Naive thymus-derived CD8-positive, alpha-beta T cell (primary cell): Measurements from ENCODE around the gene EDN1. TPM values are rescaled to one million over a fixed set of nuclear protein-coding genes. Genes with fewer than 3 reads are reported as not detected.

Experiments
- ATAC-seq, 2 donors: fragments of 150-1000 bp; cut with Tn5 transposase in 1 of 2; sonication (Bioruptor Pico), chemical (Tn5 transposase) in 1 of 2; 1 replicate in 1 of 2; 2 replicates in 1 of 2; pipeline ENCODE4 v1.10.0; 2021; ENCODE audit warnings: mild to moderate bottlenecking in 2 of 2, moderate library complexity in 2 of 2
- POLR2A ChIA-PET: fragments of 350-600 bp; sonication (Branson Sonifier 250); formaldehyde crosslinking; loops from one replicate; lab custom pipeline; 2021; ENCODE audit warnings: antibody characterized with exemption; lab: Charles Lee
- DNase-seq, 10 donors: peaks; one replicate each; pipeline versions ENCODE4 v3.0.0 to v3.0.0-alpha.2; 2020 to 2022
- H3K27ac Mint-ChIP-seq, 10 donors: one replicate each; pipeline ENCODE4 v1.8.0; 2020 to 2022; ENCODE audit warnings: mild to moderate bottlenecking in 10 of 10, mixed read lengths in 10 of 10, moderate library complexity in 4 of 10, inconsistent platforms in 1 of 10
- H3K27me3 Mint-ChIP-seq, 5 donors: one replicate each; pipeline ENCODE4 v1.8.0; 2021 to 2022; ENCODE audit warnings: mixed read lengths in 5 of 5
- H3K36me3 Mint-ChIP-seq, 3 donors: one replicate each; pipeline ENCODE4 v1.8.0; 2020 to 2022; ENCODE audit warnings: mixed read lengths in 3 of 3, mild to moderate bottlenecking in 2 of 3, inconsistent platforms in 1 of 3
- H3K4me1 Mint-ChIP-seq, 4 donors: one replicate each; pipeline ENCODE4 v1.8.0; 2021 to 2022; ENCODE audit warnings: mixed read lengths in 4 of 4
- H3K4me3 Mint-ChIP-seq, 10 donors: one replicate each; pipeline ENCODE4 v1.8.0; 2020 to 2022; ENCODE audit warnings: mild to moderate bottlenecking in 10 of 10, mixed read lengths in 10 of 10, moderate library complexity in 6 of 10, inconsistent platforms in 1 of 10
- H3K9me3 Mint-ChIP-seq, 9 donors: one replicate each; pipeline ENCODE4 v1.8.0; 2020 to 2022; ENCODE audit warnings: mixed read lengths in 9 of 9, mild to moderate bottlenecking in 3 of 9, inconsistent platforms in 1 of 9, moderate library complexity in 1 of 9
- polyA plus RNA-seq, 3 donors: library from polyadenylated mRNA; unstranded; fragments of 300-500 nt; fragmentation: Illumina TruSeq; gene quantifications; one replicate each; pipeline ENCODE4 v1.2.3, GENCODE V29; 2021
- total RNA-seq, 8 experiments: library from RNA in 2 of 8; stranded (reverse) in 2 of 8; gene quantifications; one replicate each; pipeline ENCODE4 v1.2.3 and lab custom pipeline; 2021 to 2026

The EDN1 gene
- total and polyA plus RNA-seq, 5 experiments from 2014 or later: 0.47 to 0.74 TPM; not detected in 3

- no peaks in the 10 kb centered on the region for H3K9me3 Mint-ChIP-seq
- DNase-seq: no peak
- H3K4me3 Mint-ChIP-seq: peak overlapping the region in 5 of 10 donors; percentile 7 to 92 (median 51)
- peaks cover 11 to 23% (median 15%) of the 10 kb centered on the region in 4 donors for H3K4me1 Mint-ChIP-seq
- POLR2A ChIA-PET: no interaction called here
- H3K27me3 Mint-ChIP-seq: peaks cover 24 to 41% (median 33%) of the 10 kb centered on the region in 5 donors
- no peak for ATAC-seq
- peak overlapping the region in 2 of 10 donors; percentile 7 to 21 for H3K27ac Mint-ChIP-seq
- H3K36me3 Mint-ChIP-seq: peaks cover 0 to 13% (median 5%) of the 10 kb centered on the region in 3 donors
These were observed 1.1 kb downstream of the EDN1 start for GRCh38 chr6:12291071-12291838.

- POLR2A ChIA-PET: no interaction called here
- Mint-ChIP-seq H3K9me3 (no peaks in the 10 kb centered on the region), H3K36me3 (peaks cover 2 to 17% (median 5%) of the 10 kb centered on the region in 3 donors), H3K4me3 (peak overlapping the region in 4 of 10 donors; percentile 23 to 56 (median 50)), H3K27me3 (peaks cover 24 to 41% (median 33%) of the 10 kb centered on the region in 5 donors), H3K4me1 (peaks cover 11 to 23% (median 15%) of the 10 kb centered on the region in 4 donors), H3K27ac (peak overlapping the region in 1 of 10 donors; percentile 21)
- ATAC-seq: no peak
- DNase-seq: no peak
These were observed 1.9 kb downstream of the EDN1 start for GRCh38 chr6:12291839-12292604.

- H3K27me3 Mint-ChIP-seq: peaks cover 24 to 41% (median 33%) of the 10 kb centered on the region in 5 donors
- ATAC-seq: no peak
- H3K36me3 Mint-ChIP-seq: peaks cover 2 to 17% (median 5%) of the 10 kb centered on the region in 3 donors
- no peak for DNase-seq
- POLR2A ChIA-PET: no interaction called here
- H3K4me3 Mint-ChIP-seq: no peak overlapping the region
- H3K4me1 Mint-ChIP-seq: peaks cover 11 to 23% (median 15%) of the 10 kb centered on the region in 4 donors
- H3K27ac Mint-ChIP-seq: peak overlapping the region in 1 of 10 donors; percentile 20
- H3K9me3 Mint-ChIP-seq: no peaks in the 10 kb centered on the region
These were observed 3.2 kb downstream of the EDN1 start for GRCh38 chr6:12293235-12293930.

- ATAC-seq: no peak
- H3K27ac Mint-ChIP-seq: peak overlapping the region in 1 of 10 donors; percentile 20
- no peak for DNase-seq
- POLR2A ChIA-PET: no interaction called here
- H3K4me1 Mint-ChIP-seq: peaks cover 10 to 21% (median 14%) of the 10 kb centered on the region in 4 donors
- H3K36me3 Mint-ChIP-seq: peaks cover 2 to 17% (median 5%) of the 10 kb centered on the region in 3 donors
- H3K9me3 Mint-ChIP-seq: no peaks in the 10 kb centered on the region
- no peak overlapping the region for H3K4me3 Mint-ChIP-seq
- H3K27me3 Mint-ChIP-seq: peaks cover 24 to 40% (median 32%) of the 10 kb centered on the region in 5 donors
These were observed 4.0 kb downstream of the EDN1 start for GRCh38 chr6:12293931-12294807.

GRCh38 chr6:12294851-12295536 lies 4.8 kb downstream of the EDN1 start:
- H3K9me3 Mint-ChIP-seq: no peaks in the 10 kb centered on the region
- peaks cover 2 to 17% (median 5%) of the 10 kb centered on the region in 3 donors for H3K36me3 Mint-ChIP-seq
- H3K27ac Mint-ChIP-seq: no peak overlapping the region
- H3K27me3 Mint-ChIP-seq: peaks cover 24 to 33% (median 28%) of the 10 kb centered on the region in 5 donors
- DNase-seq: no peak
- peaks cover 2 to 13% (median 7%) of the 10 kb centered on the region in 4 donors for H3K4me1 Mint-ChIP-seq
- no peak for ATAC-seq
- no peak overlapping the region for H3K4me3 Mint-ChIP-seq
- POLR2A ChIA-PET: no interaction called here

- no peak overlapping the region for H3K4me3 Mint-ChIP-seq
These were observed 5.5 kb downstream of the EDN1 start for GRCh38 chr6:12295558-12296254.

GRCh38 chr6:12296255-12296573 lies 6.1 kb downstream of the EDN1 start:
- Mint-ChIP-seq H3K9me3 (no peaks in the 10 kb centered on the region), H3K27me3 (peaks cover 22 to 28% (median 25%) of the 10 kb centered on the region in 5 donors), H3K36me3 (peaks cover 2 to 17% (median 5%) of the 10 kb centered on the region in 3 donors), H3K4me1 (peaks cover 0 to 4% (median 0%) of the 10 kb centered on the region in 4 donors), H3K27ac (no peak overlapping the region), H3K4me3 (no peak overlapping the region)
- ATAC-seq (no peak), DNase-seq (no peak)
- POLR2A ChIA-PET: no interaction called here

More at GRCh38 chr6:12295558-12296254, 5.5 kb downstream of the EDN1 start:
- H3K9me3 Mint-ChIP-seq: no peaks in the 10 kb centered on the region
- H3K27me3 Mint-ChIP-seq: peaks cover 23 to 29% (median 26%) of the 10 kb centered on the region in 5 donors
- no peak overlapping the region for H3K27ac Mint-ChIP-seq
- ATAC-seq: no peak
- POLR2A ChIA-PET: no interaction called here
- H3K4me1 Mint-ChIP-seq: peaks cover 0 to 6% (median under 1%) of the 10 kb centered on the region in 4 donors
- DNase-seq: no peak
- peaks cover 2 to 17% (median 5%) of the 10 kb centered on the region in 3 donors for H3K36me3 Mint-ChIP-seq

- Mint-ChIP-seq H3K9me3 (no peaks in the 10 kb centered on the region), H3K36me3 (peaks cover 2 to 17% (median 5%) of the 10 kb centered on the region in 3 donors), H3K4me1 (peaks cover 0 to 4% (median 0%) of the 10 kb centered on the region in 4 donors), H3K4me3 (no peak overlapping the region), H3K27ac (no peak overlapping the region), H3K27me3 (peaks cover 18 to 26% (median 21%) of the 10 kb centered on the region in 5 donors)
- ATAC-seq (no peak), DNase-seq (no peak)
- POLR2A ChIA-PET: no interaction called here
These were observed 6.4 kb downstream of the EDN1 start for GRCh38 chr6:12296604-12297003.

- Mint-ChIP-seq H3K36me3 (peaks cover 2 to 17% (median 5%) of the 10 kb centered on the region in 3 donors), H3K27ac (no peak overlapping the region)
- no peak for ATAC-seq
These were observed 7.3 kb downstream of the EDN1 start for GRCh38 chr6:12297363-12298016.

More at GRCh38 chr6:12297363-12298016, 7.3 kb downstream of the EDN1 start:
- no peak overlapping the region for H3K4me3 Mint-ChIP-seq
- peaks cover 10 to 17% (median 14%) of the 10 kb centered on the region in 5 donors for H3K27me3 Mint-ChIP-seq
- H3K9me3 Mint-ChIP-seq: no peaks in the 10 kb centered on the region
- peaks cover 0 to 2% (median 0%) of the 10 kb centered on the region in 4 donors for H3K4me1 Mint-ChIP-seq
- POLR2A ChIA-PET: interaction anchor here (0.6 kb wide), 1 partner anchor 920 kb away, joined by 3 read pairs; no protein-coding TSS in a partner anchor
- DNase-seq: no peak
